Natural killer cell (primary cell): ENCODE data around the gene SP140. TPM values are rescaled to one million over a fixed set of nuclear protein-coding genes. Genes with fewer than 3 reads are reported as not detected.

Source experiments
- ATAC-seq, 3 donors: fragments of 150-1000 bp in 2 of 3; fragments of 200-7000 bp in 1 of 3; cut with Tn5 transposase; 1 replicate in 1 of 3; 2 replicates in 2 of 3; pipeline ENCODE4 v1.10.0; 2021; ENCODE audit warnings: mild to moderate bottlenecking in 2 of 3, moderate library complexity in 2 of 3
- DNase-seq, 2 donors: peaks; one replicate each; pipeline versions ENCODE4 v3.0.0 to v3.0.0-alpha.2; 2013 to 2021; ENCODE audit warnings: mixed read lengths in 1 of 2
- H3K27ac ChIP-seq: one replicate; pipeline ENCODE4 v1.5.1; 2013; ENCODE audit warnings: mild to moderate bottlenecking, low read length
- H3K27me3 ChIP-seq: one replicate; pipeline ENCODE4 v1.6.1; 2013; ENCODE audit warnings: low read length; ENCODE audit not compliant: control insufficient read depth, insufficient read depth
- H3K36me3 ChIP-seq: one replicate; pipeline ENCODE4 v1.6.1; 2013; ENCODE audit warnings: low read length; ENCODE audit not compliant: control insufficient read depth, insufficient read depth
- H3K4me1 ChIP-seq: one replicate; pipeline ENCODE4 v1.6.1; 2013; ENCODE audit warnings: low read length; ENCODE audit not compliant: control insufficient read depth, insufficient read depth
- H3K4me3 ChIP-seq: one replicate; pipeline ENCODE4 v1.5.1; 2013; ENCODE audit warnings: low read length
- H3K9me3 ChIP-seq: one replicate; pipeline ENCODE4 v1.6.1; 2013; ENCODE audit warnings: low read length; ENCODE audit not compliant: control insufficient read depth, insufficient read depth
- H3K27ac Mint-ChIP-seq, 2 donors: one replicate each; pipeline ENCODE4 v1.8.0; 2022; ENCODE audit warnings: mild to moderate bottlenecking in 2 of 2, mixed read lengths in 2 of 2, moderate library complexity in 1 of 2
- H3K27me3 Mint-ChIP-seq, 2 donors: one replicate each; pipeline ENCODE4 v1.8.0; 2022; ENCODE audit warnings: low read depth in 2 of 2, mixed read lengths in 2 of 2
- H3K36me3 Mint-ChIP-seq: one replicate; pipeline ENCODE4 v1.8.0; 2022; ENCODE audit warnings: mixed read lengths
- H3K4me1 Mint-ChIP-seq, 2 donors: one replicate each; pipeline ENCODE4 v1.8.0; 2022; ENCODE audit warnings: mixed read lengths in 2 of 2
- H3K4me3 Mint-ChIP-seq: one replicate; pipeline ENCODE4 v1.8.0; 2022; ENCODE audit warnings: mild to moderate bottlenecking, moderate library complexity, mixed read lengths
- H3K9me3 Mint-ChIP-seq, 2 donors: one replicate each; pipeline ENCODE4 v1.8.0; 2022; ENCODE audit warnings: mixed read lengths in 2 of 2
- WGBS: methylation state at CpG from one replicate; pipeline ENCODE4 v1.1.7; 2013; ENCODE audit warnings: missing lambda C conversion rate; ENCODE audit not compliant: insufficient coverage; 5-methylcytosine and 5-hydroxymethylcytosine counted together
- intact Hi-C: fragments of 100-400 bp; cut with micrococcal nuclease; formaldehyde crosslinking; loops from one replicate; pipeline ENCODE4 v1.14.2; 2022
- total RNA-seq, 4 donors: library from RNA; stranded (reverse); fragments of 120-200 nt in 1 of 4; gene quantifications; one replicate each; pipeline versions ENCODE4 v1.2.3 to v1.2.4, GENCODE V29; 2013 to 2022
- TF ChIP-seq, protein P1 (sequence below): fragments of 200-600 bp; IDR thresholded peaks from one replicate; pipeline ENCODE4 v1.8.0; 2022; ENCODE audit warnings: antibody characterized with exemption

SP140 gene
- total RNA-seq, 3 donors from 2014 or later (not counting 1 experiment from before 2014, with no cell fraction given) = 69.1 to 89.9 (median 77.4) TPM

DNA sequence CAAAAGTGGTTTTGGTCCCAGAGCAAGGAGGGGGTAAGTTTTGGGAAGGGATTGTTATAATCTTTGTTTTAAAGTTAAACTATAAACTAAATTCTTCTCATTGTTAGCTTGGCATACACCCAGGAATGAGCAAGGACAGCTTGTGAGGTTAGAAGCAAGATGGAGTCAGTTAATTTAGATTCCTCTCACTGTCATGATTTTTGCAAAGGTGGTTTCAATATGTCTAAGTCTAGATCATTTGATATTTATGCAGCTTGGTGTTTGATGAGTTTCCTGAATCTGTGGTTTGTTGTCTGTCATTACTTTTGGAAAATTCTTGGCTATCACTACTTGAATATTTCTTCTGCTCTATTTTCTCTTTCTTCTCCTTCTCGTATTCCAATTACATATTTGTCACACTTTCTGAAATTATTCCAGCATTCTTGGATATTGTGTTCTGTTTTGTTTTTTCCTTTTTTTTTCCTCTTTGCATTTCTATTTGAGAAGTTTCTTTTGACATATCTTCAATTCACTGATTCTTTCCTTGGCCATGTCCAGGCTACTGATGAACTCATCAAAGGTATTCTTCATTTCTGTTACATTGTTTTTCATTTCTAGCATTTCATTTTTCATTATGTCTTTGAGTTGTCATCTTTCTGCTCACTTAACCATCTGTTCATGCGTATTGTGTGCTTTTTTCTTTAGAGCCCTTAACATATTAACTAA is 5.1 kb downstream of the SP140 start:
- Mint-ChIP-seq H3K27ac (peak overlapping the region; percentile 6 to 13), H3K36me3 (peaks cover 19% of the 10 kb centered on the region), H3K27me3 (no peaks in the 10 kb centered on the region), H3K4me1 (peaks cover 53 to 73% of the 10 kb centered on the region in 2 donors), H3K9me3 (peaks cover 3 to 5% of the 10 kb centered on the region in 2 donors), H3K4me3 (peak overlapping the region; percentile 7)
- H3K27ac ChIP-seq = no peak overlapping the region
- H3K36me3 ChIP-seq = peaks cover 20% of the 10 kb centered on the region
- no peak for DNase-seq
- peaks cover 19% of the 10 kb centered on the region for H3K4me1 ChIP-seq
- H3K9me3 ChIP-seq = peaks cover 3% of the 10 kb centered on the region
- no peaks in the 10 kb centered on the region for H3K27me3 ChIP-seq
- no peak overlapping the region for H3K4me3 ChIP-seq
- 80% methylated on average over 1 of the region's 2 CpGs for WGBS
- ATAC-seq = no peak
- TF ChIP-seq, protein P1, sequence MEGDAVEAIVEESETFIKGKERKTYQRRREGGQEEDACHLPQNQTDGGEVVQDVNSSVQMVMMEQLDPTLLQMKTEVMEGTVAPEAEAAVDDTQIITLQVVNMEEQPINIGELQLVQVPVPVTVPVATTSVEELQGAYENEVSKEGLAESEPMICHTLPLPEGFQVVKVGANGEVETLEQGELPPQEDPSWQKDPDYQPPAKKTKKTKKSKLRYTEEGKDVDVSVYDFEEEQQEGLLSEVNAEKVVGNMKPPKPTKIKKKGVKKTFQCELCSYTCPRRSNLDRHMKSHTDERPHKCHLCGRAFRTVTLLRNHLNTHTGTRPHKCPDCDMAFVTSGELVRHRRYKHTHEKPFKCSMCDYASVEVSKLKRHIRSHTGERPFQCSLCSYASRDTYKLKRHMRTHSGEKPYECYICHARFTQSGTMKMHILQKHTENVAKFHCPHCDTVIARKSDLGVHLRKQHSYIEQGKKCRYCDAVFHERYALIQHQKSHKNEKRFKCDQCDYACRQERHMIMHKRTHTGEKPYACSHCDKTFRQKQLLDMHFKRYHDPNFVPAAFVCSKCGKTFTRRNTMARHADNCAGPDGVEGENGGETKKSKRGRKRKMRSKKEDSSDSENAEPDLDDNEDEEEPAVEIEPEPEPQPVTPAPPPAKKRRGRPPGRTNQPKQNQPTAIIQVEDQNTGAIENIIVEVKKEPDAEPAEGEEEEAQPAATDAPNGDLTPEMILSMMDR = no peak
- intact Hi-C loops = no loop called here

DNA sequence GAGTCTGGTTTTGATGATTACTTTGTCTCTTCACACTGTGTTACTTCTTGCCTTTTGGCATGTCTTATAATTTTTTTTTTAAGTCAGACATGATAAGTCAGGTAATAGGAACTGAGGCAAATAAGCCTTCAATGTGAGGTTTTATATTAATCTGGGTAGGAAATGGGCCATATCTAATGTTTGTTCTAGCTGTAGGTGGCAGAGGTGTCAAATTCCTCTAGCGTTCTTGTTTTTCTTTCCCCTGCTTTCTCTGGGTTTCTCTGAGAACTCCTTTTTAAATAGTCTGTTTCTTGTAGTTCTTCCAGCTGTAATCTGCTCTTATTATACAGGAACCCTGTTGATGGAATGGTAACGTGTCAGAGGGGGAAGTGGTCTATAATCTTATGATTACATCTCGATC is 5.7 kb downstream of the SP140 start:
- H3K27ac ChIP-seq = no peak overlapping the region
- Mint-ChIP-seq H3K27ac (peak overlapping the region in 1 of 2 donors; percentile 6), H3K4me3 (no peak overlapping the region), H3K4me1 (peaks cover 46 to 67% of the 10 kb centered on the region in 2 donors), H3K27me3 (no peaks in the 10 kb centered on the region), H3K9me3 (peaks cover 3 to 5% of the 10 kb centered on the region in 2 donors), H3K36me3 (peaks cover 19% of the 10 kb centered on the region)
- intact Hi-C loops = no loop called here
- ATAC-seq (no peak), DNase-seq (no peak)
- peaks cover 20% of the 10 kb centered on the region for H3K36me3 ChIP-seq
- H3K27me3 ChIP-seq = no peaks in the 10 kb centered on the region
- TF ChIP-seq, protein P1 = no peak
- H3K4me1 ChIP-seq = peaks cover 13% of the 10 kb centered on the region
- H3K4me3 ChIP-seq = no peak overlapping the region
- peaks cover 3% of the 10 kb centered on the region for H3K9me3 ChIP-seq
- 56% methylated on average over 1 of the region's 3 CpGs for WGBS

DNA sequence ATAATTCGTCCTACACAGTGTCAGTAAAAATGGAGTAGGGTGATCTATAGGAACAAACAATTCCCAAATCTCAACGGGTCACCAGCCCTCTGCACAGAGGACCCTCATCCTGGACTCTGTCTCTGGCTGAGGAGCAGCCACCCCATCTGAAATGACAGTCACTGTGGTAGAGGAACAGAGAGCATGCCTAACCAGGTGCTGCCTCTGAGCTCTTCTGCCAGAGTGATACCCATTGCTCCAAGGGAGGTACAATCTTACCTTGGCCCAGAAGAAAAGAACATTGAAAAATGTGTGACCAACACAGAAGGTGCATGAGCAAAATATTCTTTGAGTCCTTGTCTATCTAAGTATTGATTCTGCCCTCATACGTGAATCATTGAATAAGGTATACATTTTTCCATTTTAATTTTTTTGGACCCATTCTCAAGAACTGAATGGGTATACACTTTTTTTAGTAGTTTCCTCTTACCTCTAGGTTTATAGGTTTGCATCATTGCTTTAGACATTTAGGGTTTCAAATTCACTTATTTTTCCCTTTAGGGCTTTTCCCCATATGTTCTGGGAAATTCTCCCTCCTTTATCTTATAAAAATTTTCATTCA is 8.7 kb downstream of the SP140 start:
- Mint-ChIP-seq H3K27ac (peak overlapping the region in 1 of 2 donors; percentile 19), H3K36me3 (peaks cover 36% of the 10 kb centered on the region), H3K9me3 (peaks cover 3 to 5% of the 10 kb centered on the region in 2 donors), H3K4me1 (peaks cover 29 to 50% of the 10 kb centered on the region in 2 donors), H3K27me3 (no peaks in the 10 kb centered on the region), H3K4me3 (no peak overlapping the region)
- TF ChIP-seq, protein P1 = no peak
- no peak for DNase-seq
- Histone ChIP-seq H3K4me3 (no peak overlapping the region), H3K27ac (no peak overlapping the region), H3K36me3 (peaks cover 46% of the 10 kb centered on the region), H3K4me1 (peaks cover 4% of the 10 kb centered on the region), H3K9me3 (peaks cover 3% of the 10 kb centered on the region), H3K27me3 (no peaks in the 10 kb centered on the region)
- 86% methylated on average over 2 of the region's 3 CpGs for whole genome bisulfite sequencing
- no peak for ATAC-seq
- intact Hi-C loops = no loop called here
